Nucleus accumbens (tissue), 56 donors: Measurements from ENCODE around the gene DNAJA1.
"Not testable (repeated sequence)": the region's sequence is repeated elsewhere in the genome, so short reads cannot be mapped to it uniquely, and the experiment has no call there.

ENCODE experiments used
- DNase-seq, 56 donors: peaks; one replicate each; lab custom pipeline; 2025; lab: John Stamatoyannopoulos, UW

The DNAJA1 gene

DNA sequence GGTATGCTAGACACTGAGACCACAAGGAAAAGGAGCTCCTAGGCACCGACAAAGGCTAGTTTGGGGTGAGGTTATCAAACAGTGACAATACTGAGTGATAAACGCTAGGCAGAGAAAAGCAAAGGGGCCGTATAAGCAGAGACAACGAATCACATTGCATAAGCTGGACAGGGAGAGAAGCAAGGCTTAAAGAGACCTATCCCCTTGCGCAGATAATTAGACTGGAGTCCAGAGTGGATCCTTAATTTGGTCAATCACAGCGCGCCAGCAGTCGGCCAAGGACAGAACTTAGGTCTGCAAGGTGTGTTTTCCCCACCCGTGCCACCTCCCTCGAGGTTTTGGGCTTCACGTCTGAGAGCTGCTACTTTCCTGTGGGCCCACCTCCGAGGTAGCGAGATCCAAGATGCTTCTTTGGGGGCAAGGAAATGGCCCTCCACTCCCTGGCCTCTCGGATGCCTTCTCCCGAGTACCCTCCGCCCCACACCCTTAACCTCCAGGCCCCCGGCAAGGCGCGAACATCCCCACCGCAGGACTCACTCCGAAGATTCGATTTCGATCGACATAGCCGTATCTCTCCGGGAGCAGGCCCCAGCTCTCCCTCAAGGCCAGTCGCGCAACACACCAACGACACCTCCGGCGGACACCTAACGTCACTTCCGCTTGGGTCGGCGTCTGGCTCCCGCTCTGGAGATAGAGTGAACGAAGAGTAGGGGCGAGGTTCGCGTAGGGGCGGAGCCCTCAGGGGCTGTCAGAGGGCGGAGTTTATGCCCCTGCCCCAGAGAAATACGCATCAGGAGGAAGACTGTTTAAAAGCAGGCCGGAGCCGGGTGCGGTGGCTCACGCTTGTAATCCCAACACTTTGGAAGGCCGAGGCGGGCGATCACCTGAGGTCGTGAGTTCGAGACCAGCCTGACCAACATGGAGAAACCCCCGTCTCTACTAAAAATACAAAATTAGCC, 51.3 kb downstream of the DNAJA1 start, which contains the start of gene SMU1:
Gene SMU1, minus strand, starts transcription at position 629 of the 959 bp plus-strand sequence. Its CDS starts 66 bp downstream, at position 563.
- DNase-seq, result peak; percentile 51 to 99 (median 93)

DNA sequence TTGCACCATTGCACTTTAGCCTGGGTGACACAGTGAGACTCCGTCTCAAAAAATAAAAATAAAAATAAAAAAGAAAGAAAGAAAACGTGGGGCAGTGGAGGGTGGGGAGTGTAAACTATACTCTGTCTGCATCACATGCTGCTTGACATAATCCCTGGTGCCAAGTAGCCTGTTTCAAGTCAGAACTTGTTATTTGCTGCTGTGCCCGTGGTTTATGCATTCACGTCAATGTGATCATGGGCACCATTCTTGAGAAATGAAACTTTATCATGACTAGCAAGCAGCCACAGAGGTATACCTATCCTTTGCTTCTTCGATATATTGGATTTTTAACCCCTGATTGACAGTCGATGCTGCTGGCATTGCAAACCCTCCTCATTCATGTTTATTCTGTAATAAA, 55.5 kb downstream of the DNAJA1 start:
- DNase-seq, result no peak

DNA sequence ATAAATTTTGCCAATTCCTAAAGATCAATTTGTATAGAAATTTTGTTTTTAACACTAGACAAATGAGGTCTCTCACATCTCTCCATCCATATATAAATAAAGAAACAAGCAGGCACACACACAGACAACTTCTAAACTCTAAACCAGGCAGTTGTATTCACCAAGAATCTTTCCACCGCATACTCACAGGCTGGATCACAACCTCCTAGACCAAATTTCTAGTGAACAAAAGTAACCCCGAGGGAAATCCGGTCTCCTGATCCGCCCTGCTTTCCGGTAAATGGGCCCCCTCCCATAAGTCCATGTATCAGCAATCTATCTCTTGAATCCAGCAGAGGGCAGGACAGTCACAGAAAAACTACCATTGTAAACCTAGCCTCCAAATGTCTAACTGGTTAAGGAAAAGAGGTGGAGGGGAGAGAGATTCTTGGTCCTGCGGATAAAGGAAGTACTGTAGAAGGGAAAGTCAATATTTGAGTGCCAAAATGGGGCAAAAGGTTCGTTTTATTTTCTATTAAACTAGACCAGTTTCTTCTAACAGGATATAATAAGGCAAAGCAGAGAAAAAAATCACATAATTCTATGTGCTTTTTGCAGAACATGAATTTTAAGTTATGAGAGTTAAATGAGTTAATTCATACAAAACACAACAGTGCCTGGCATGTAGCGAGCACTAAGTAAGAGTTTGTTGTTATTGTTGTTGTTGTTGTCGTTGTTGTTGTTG, 56.2 kb downstream of the DNAJA1 start:
- peak in 33 of 56 donors; percentile 7 to 65 (median 32) for DNase-seq

DNA sequence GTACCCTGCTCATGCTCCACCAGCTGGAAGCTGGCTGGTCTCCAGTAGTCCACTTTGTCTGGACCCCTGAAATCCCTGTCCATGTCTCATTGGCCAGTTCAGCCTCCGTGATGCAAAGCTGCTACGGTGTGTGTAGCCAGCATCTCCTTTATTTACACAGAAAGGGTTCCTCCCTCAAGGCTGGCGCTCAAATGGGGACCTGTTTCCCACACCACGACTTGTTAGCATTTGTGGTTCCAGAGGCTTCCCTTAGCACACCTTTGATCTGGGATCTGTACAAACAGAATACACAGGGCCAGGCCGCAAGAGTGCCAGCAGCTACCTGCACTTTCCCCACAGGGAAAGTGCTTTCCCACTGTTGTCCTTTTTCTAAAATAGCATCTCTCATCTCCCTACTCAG, 57.1 kb downstream of the DNAJA1 start:
- no peak for DNase-seq

DNA sequence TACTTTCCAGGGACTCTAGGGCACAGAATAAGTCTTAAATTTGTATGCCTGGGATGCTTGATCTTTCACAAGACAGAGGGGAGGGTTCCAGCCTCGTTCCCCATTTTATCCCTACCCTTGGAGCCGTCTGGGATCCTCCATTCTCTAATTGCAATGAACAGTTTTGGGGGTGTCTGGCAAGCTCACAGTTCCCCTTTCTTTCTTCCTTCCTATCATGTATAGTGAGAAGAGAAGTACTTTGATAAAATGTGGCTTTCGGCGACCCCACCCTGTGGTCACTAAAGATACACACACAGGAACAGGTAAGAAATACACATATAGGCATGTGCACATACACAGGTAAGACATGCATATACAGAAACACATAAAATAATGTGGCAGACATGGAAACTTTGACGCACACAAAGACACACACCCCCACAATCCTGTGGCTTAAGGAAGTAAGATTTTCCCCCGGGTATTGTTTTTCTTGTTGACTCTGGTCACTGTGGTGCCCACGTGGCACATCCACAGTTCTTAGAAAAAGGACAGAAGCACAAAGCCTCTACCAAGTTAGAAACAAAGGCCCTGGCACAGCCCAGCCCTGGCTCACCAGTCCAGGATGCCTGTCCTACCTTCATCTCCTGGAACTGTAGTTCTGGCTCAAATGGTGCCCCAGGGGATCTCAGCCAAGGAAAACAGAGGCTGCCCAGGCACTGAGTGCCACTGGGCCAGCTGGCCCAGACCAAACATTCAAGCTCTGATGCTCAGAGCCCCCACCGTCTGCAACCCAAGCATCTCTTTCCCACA, 57.7 kb downstream of the DNAJA1 start:
- peak in 11 of 56 donors; percentile 6 to 46 (median 15) for DNase-seq

DNA sequence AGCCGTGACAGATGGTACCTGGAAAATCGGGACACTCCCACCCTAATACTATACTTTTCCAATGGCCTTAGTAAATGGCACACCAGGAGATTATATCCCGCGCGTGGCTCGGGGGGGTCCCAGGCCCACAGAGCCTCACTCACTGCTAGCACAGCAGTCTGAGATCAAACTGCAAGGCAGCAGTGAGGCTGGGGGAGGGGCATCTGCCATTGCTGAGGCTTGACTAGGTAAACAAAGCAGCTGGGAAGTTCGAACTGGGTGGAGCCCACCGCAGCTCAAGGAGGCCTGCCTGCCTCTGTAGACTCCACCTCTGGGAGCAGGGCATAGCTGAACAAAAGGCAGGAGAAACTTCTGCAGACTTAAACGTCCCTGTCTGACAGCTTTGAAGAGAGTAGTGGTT, 60.6 kb downstream of the DNAJA1 start:
- not testable (repeated sequence) for DNase-seq
